Neural cell (in vitro differentiated cells): ENCODE measurements around the gene LTBP1. TPM values are rescaled to one million over a fixed set of nuclear protein-coding genes. Genes with fewer than 3 reads are reported as not detected.

Experiments used
- H2AFZ ChIP-seq: fragments of 200-600, 300-800 bp; sonication (generic), shearing (Covaris generic); 2 replicates; pipeline ENCODE4 v1.6.0; 2014; ENCODE audit warnings: low read depth, mild to moderate bottlenecking, antibody characterized with exemption, low read length, moderate library complexity
- H3F3A ChIP-seq: fragments of 200-600 bp; shearing (Covaris generic); 2 replicates; pipeline ENCODE4 v1.6.1; 2016; ENCODE audit warnings: mild to moderate bottlenecking, moderate library complexity, mixed read lengths, antibody characterized with exemption, low read length; ENCODE audit not compliant: insufficient read depth, poor library complexity, severe bottlenecking
- H3K27ac ChIP-seq: fragments of 200-600, 300-800 bp; sonication (generic), shearing (Covaris generic); 2 replicates; pipeline ENCODE4 v1.5.1; 2014; ENCODE audit warnings: mild to moderate bottlenecking, low read length, moderate library complexity
- H3K27me3 ChIP-seq: fragments of 300-800, 200-600 bp; sonication (generic), shearing (Covaris generic); 2 replicates; pipeline ENCODE4 v1.6.0; 2014; ENCODE audit warnings: mild to moderate bottlenecking, low read depth, low read length, moderate library complexity; ENCODE audit not compliant: insufficient read depth
- H3K36me3 ChIP-seq: fragments of 300-800, 200-600 bp; sonication (generic), shearing (Covaris generic); 2 replicates; pipeline ENCODE4 v1.5.1; 2014; ENCODE audit warnings: mild to moderate bottlenecking, antibody characterized with exemption, low read length, moderate library complexity; ENCODE audit not compliant: insufficient read depth
- H3K4me2 ChIP-seq: fragments of 300-800, 200-600 bp; sonication (generic), shearing (Covaris generic); 2 replicates; pipeline ENCODE4 v1.6.0; 2014; ENCODE audit warnings: mild to moderate bottlenecking, low read length
- H3K4me3 ChIP-seq: fragments of 300-800, 200-600 bp; sonication (generic), shearing (Covaris generic); 2 replicates; pipeline ENCODE4 v1.5.1; 2014; ENCODE audit warnings: mild to moderate bottlenecking, low read length, moderate library complexity
- H3K79me2 ChIP-seq: fragments of 200-600 bp; shearing (Covaris generic); replicated peaks from 2 replicates; pipeline ENCODE4 v1.6.0; 2014; ENCODE audit warnings: mild to moderate bottlenecking, low read length, moderate library complexity; ENCODE audit not compliant: insufficient read depth
- H3K9ac ChIP-seq: fragments of 300-800, 200-600 bp; sonication (generic), shearing (Covaris generic); 2 replicates; pipeline ENCODE4 v1.6.1; 2016; ENCODE audit warnings: mild to moderate bottlenecking, low read length, mixed read lengths
- H3K9me2 ChIP-seq: fragments of 200-600 bp; shearing (Covaris generic); 2 replicates; pipeline ENCODE4 v1.6.1; 2016; ENCODE audit warnings: mild to moderate bottlenecking, low read length, mixed read lengths; ENCODE audit not compliant: insufficient read depth
- H3K9me3 ChIP-seq: fragments of 200-600, 300-800 bp; sonication (generic), shearing (Covaris generic); 2 replicates; pipeline ENCODE4 v1.6.1; 2016; ENCODE audit warnings: mild to moderate bottlenecking, mixed run types, low read length, moderate library complexity, mixed read lengths
- H4K20me1 ChIP-seq: fragments of 200-600 bp; shearing (Covaris generic); 2 replicates; pipeline ENCODE4 v1.6.1; 2016; ENCODE audit warnings: mild to moderate bottlenecking, mixed run types; ENCODE audit not compliant: insufficient read depth
- EP300 ChIP-seq: fragments of 450-650 bp; conservative IDR thresholded peaks from 2 replicates; pipeline ENCODE4 v1.6.1; 2014; ENCODE audit warnings: antibody characterized with exemption, mild to moderate bottlenecking, moderate library complexity; ENCODE audit not compliant: poor library complexity, severe bottlenecking
- EZH2 ChIP-seq: fragments of 200-600, 300-800 bp; shearing (Covaris generic), sonication (generic); IDR thresholded peaks from 2 replicates; pipeline ENCODE4 v1.6.1; 2014; ENCODE audit warnings: antibody characterized with exemption, low read length, borderline replicate concordance, mild to moderate bottlenecking; ENCODE audit not compliant: insufficient read depth, poor library complexity, severe bottlenecking
- MXI1 ChIP-seq: fragments of 450-650 bp; conservative IDR thresholded peaks from 2 replicates; pipeline ENCODE4 v1.6.1; 2014; ENCODE audit warnings: antibody characterized with exemption, mild to moderate bottlenecking; ENCODE audit not compliant: poor library complexity, severe bottlenecking
- POLR2AphosphoS5 ChIP-seq: IDR thresholded peaks from 2 replicates; pipeline ENCODE4 v1.6.1; 2012
- RAD21 ChIP-seq: fragments of 450-650 bp; conservative IDR thresholded peaks from 2 replicates; pipeline ENCODE4 v1.6.1; 2014; ENCODE audit warnings: antibody characterized with exemption, mild to moderate bottlenecking, moderate library complexity
- SMC3 ChIP-seq: fragments of 450-650 bp; conservative IDR thresholded peaks from 2 replicates; pipeline ENCODE4 v1.6.1; 2014; ENCODE audit warnings: antibody characterized with exemption, mild to moderate bottlenecking, moderate library complexity; ENCODE audit not compliant: poor library complexity
- TAF1 ChIP-seq: IDR thresholded peaks from 2 replicates; pipeline ENCODE4 v1.6.1; 2012; ENCODE audit warnings: low read depth
- polyA plus RNA-seq: library from polyadenylated mRNA; depleted of rRNA; stranded (reverse); fragments of >200 nt; gene quantifications from 2 replicates; pipeline ENCODE4 v1.2.3, GENCODE V29; 2014
- TF ChIP-seq, protein P1 (sequence below): fragments of 450-650 bp; IDR thresholded peaks from 2 replicates; pipeline ENCODE4 v1.5.1; 2014; ENCODE audit warnings: antibody characterized with exemption, mild to moderate bottlenecking, moderate library complexity; ENCODE audit not compliant: poor library complexity, severe bottlenecking
- TF ChIP-seq, protein P2 (sequence below): IDR thresholded peaks from 2 replicates; pipeline ENCODE4 v1.6.1; 2012; ENCODE audit warnings: borderline replicate concordance

LTBP1 gene
- polyA plus RNA-seq, 1 donor from 2014 or later = 1.8 TPM

DNA sequence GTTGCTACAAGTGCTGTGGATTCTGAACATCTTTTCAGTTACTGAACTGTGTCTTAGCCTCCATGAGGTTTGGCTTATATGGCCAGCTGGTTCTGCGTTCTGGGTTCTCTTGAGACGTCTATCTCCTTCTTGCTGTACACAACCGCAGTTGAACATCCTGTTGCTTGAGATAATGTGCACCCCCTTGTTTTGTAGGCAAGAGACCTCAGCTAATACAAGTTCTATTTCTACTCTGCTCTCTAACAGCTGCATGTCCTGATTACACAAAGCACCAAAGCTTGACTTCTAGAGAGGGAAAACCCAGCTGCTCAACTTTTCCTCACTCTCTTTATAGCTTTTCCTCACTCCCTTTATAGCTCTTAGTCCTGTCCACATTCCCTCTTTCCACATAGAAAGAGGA is 176.0 kb downstream of the LTBP1 start:
- H3K9me3 ChIP-seq = no peaks in the 10 kb centered on the region
- H3K27ac ChIP-seq = no peak overlapping the region
- H3K36me3 ChIP-seq = no peaks in the 10 kb centered on the region
- H3K4me3 ChIP-seq = no peak overlapping the region
- H4K20me1 ChIP-seq = no peaks in the 10 kb centered on the region
- no peak overlapping the region for H2AFZ ChIP-seq
- no peaks in the 10 kb centered on the region for H3K9me2 ChIP-seq
- no peaks in the 10 kb centered on the region for H3K27me3 ChIP-seq
- H3K79me2 ChIP-seq = no peaks in the 10 kb centered on the region
- no peaks in the 10 kb centered on the region for H3F3A ChIP-seq
- no peak overlapping the region for H3K9ac ChIP-seq
- TF ChIP-seq EZH2 (no peak), SMC3 (no peak), TAF1 (no peak), POLR2AphosphoS5 (no peak), EP300 (no peak), RAD21 (no peak), MXI1 (no peak)
- TF ChIP-seq, protein P1, sequence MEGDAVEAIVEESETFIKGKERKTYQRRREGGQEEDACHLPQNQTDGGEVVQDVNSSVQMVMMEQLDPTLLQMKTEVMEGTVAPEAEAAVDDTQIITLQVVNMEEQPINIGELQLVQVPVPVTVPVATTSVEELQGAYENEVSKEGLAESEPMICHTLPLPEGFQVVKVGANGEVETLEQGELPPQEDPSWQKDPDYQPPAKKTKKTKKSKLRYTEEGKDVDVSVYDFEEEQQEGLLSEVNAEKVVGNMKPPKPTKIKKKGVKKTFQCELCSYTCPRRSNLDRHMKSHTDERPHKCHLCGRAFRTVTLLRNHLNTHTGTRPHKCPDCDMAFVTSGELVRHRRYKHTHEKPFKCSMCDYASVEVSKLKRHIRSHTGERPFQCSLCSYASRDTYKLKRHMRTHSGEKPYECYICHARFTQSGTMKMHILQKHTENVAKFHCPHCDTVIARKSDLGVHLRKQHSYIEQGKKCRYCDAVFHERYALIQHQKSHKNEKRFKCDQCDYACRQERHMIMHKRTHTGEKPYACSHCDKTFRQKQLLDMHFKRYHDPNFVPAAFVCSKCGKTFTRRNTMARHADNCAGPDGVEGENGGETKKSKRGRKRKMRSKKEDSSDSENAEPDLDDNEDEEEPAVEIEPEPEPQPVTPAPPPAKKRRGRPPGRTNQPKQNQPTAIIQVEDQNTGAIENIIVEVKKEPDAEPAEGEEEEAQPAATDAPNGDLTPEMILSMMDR = no peak
- TF ChIP-seq, protein P2, sequence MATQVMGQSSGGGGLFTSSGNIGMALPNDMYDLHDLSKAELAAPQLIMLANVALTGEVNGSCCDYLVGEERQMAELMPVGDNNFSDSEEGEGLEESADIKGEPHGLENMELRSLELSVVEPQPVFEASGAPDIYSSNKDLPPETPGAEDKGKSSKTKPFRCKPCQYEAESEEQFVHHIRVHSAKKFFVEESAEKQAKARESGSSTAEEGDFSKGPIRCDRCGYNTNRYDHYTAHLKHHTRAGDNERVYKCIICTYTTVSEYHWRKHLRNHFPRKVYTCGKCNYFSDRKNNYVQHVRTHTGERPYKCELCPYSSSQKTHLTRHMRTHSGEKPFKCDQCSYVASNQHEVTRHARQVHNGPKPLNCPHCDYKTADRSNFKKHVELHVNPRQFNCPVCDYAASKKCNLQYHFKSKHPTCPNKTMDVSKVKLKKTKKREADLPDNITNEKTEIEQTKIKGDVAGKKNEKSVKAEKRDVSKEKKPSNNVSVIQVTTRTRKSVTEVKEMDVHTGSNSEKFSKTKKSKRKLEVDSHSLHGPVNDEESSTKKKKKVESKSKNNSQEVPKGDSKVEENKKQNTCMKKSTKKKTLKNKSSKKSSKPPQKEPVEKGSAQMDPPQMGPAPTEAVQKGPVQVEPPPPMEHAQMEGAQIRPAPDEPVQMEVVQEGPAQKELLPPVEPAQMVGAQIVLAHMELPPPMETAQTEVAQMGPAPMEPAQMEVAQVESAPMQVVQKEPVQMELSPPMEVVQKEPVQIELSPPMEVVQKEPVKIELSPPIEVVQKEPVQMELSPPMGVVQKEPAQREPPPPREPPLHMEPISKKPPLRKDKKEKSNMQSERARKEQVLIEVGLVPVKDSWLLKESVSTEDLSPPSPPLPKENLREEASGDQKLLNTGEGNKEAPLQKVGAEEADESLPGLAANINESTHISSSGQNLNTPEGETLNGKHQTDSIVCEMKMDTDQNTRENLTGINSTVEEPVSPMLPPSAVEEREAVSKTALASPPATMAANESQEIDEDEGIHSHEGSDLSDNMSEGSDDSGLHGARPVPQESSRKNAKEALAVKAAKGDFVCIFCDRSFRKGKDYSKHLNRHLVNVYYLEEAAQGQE = no peak
- no peak overlapping the region for H3K4me2 ChIP-seq

DNA sequence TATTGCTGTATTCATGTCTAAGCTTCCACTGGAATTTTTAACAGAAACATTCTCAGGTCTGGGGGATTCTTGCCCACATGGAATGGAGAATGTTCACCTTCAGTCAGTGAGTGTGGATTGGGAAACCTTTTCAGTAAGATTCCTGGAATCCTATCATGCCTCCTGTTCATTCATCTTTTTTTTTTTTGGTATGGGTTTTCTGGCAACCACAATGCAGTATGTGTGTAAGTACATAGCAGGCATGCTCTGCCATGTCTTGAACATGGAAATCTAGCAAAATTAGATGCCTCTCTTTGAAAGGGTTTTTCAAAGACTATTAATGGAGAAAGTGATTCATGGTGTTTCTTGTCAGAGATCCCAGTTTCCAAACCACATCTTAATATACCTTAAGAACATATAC is 176.5 kb downstream of the LTBP1 start:
- no peak for TF ChIP-seq RAD21
- TF ChIP-seq EP300 = no peak
- no peak for TF ChIP-seq EZH2
- no peak for TF ChIP-seq TAF1
- TF ChIP-seq SMC3 = no peak
- TF ChIP-seq, protein P2 = no peak
- no peak for TF ChIP-seq MXI1
- TF ChIP-seq, protein P1 = no peak
- Histone ChIP-seq H3K79me2 (no peaks in the 10 kb centered on the region), H2AFZ (no peak overlapping the region), H3K9me2 (no peaks in the 10 kb centered on the region), H3K36me3 (no peaks in the 10 kb centered on the region), H3K9me3 (no peaks in the 10 kb centered on the region), H3K4me3 (no peak overlapping the region), H3K27me3 (no peaks in the 10 kb centered on the region), H3K4me2 (no peak overlapping the region), H3F3A (no peaks in the 10 kb centered on the region), H4K20me1 (no peaks in the 10 kb centered on the region), H3K27ac (no peak overlapping the region), H3K9ac (no peak overlapping the region)
